ENCODE results near the gene HEPHL1. TPM values are rescaled to one million over a fixed set of nuclear protein-coding genes. Genes with fewer than 3 reads are reported as not detected.
"Not testable (repeated sequence)": the region's sequence is repeated elsewhere in the genome, so short reads cannot be mapped to it uniquely, and the experiment has no call there.

The HEPHL1 gene
- total RNA-seq, 1 donor from 2014 or later: not detected

DNA sequence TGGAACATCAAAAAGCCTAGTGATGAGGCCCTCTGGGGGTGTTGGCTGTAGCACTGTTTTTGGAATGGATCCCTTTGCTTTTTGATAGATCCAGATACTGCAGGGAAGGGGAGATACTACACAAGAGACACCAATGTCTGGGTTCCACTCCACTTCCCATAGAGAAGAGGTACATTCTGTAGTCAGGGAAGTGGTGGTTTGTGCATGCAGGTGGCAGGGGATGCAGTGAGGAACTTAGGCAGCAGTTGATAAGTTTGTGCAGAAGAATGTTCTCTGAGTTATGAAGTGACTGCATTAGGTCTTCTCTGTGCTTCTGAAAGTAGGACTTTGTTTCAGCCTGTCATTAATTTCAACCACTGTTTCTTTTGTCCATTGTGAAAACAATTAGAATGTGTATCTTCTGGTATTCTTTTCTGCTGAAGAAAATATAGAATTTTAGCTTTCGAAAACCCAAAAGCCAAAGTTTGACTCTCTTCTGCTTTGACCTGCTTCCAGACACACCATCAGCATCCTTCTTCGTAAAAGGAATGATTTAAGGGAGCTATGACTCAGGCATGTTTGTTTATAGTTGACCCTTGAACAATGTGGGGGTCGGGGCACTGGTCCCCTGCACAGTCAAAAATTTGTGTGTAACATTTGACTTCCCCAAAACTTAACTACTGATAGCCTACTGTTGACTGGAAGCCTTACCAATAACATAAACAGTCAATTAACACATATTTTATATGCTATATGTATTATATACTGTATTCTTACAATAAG is 133.1 kb downstream of the HEPHL1 start:
- TF ChIP-seq, protein P1, sequence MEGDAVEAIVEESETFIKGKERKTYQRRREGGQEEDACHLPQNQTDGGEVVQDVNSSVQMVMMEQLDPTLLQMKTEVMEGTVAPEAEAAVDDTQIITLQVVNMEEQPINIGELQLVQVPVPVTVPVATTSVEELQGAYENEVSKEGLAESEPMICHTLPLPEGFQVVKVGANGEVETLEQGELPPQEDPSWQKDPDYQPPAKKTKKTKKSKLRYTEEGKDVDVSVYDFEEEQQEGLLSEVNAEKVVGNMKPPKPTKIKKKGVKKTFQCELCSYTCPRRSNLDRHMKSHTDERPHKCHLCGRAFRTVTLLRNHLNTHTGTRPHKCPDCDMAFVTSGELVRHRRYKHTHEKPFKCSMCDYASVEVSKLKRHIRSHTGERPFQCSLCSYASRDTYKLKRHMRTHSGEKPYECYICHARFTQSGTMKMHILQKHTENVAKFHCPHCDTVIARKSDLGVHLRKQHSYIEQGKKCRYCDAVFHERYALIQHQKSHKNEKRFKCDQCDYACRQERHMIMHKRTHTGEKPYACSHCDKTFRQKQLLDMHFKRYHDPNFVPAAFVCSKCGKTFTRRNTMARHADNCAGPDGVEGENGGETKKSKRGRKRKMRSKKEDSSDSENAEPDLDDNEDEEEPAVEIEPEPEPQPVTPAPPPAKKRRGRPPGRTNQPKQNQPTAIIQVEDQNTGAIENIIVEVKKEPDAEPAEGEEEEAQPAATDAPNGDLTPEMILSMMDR (IDR thresholded peaks at IDR 0.05): no peak
- no peak overlapping the region for H3K4me3 ChIP-seq
- no peak for DNase-seq (ENCODE audit: low spot score in 2 of 2)
- intact Hi-C loops (cut with DNase I): no loop called here
- no peaks in the 10 kb centered on the region for H3K27me3 ChIP-seq
- H3K27ac ChIP-seq: peak overlapping the region in 1 of 2 donors; percentile 84
- H3K4me1 ChIP-seq: peaks cover 22 to 41% of the 10 kb centered on the region in 2 donors
- H3K9me3 ChIP-seq: no peaks in the 10 kb centered on the region
- H3K36me3 ChIP-seq: peaks cover 0 to 4% of the 10 kb centered on the region in 2 donors

DNA sequence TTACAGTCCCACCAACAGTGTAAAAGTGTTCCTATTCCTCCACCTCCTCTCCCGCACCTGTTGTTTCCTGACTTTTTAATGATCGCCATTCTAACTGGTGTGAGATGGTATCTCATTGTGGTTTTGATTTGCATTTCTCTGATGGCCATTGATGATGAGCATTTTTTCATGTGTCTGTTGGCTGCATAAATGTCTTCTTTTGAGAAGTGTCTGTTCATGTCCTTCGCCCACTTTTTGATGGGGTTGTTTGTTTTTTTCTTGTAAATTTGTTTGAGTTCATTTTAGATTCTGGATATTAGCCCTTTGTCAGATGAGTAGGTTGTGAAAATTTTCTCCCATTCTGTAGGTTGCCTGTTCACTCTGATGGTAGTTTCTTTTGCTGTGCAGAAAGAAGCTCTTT is 136.2 kb downstream of the HEPHL1 start:
- peaks cover 6 to 11% of the 10 kb centered on the region in 2 donors for H3K4me1 ChIP-seq
- H3K9me3 ChIP-seq; DNase-seq (ENCODE audit: low spot score in 2 of 2); H3K27ac ChIP-seq; H3K36me3 ChIP-seq; intact Hi-C loops (cut with DNase I); H3K4me3 ChIP-seq; H3K27me3 ChIP-seq: not testable (repeated sequence)

Other genes starting within 250 kb of the HEPHL1 start
- gene MED17, start 237.1 kb upstream of the HEPHL1 start, total RNA-seq: 12.6 TPM
- gene VSTM5, start 170.7 kb upstream of the HEPHL1 start, total RNA-seq: not detected
- 24.4 TPM for gene PANX1, start 107.5 kb downstream of the HEPHL1 start, total RNA-seq